GM13977 (cell line): ENCODE measurements around the gene AKAP13.

Source experiments
- DNase-seq: peaks from one replicate; pipeline ENCODE4 v3.0.0; 2012; ENCODE audit warnings: low spot score
- CTCF ChIP-seq: IDR thresholded peaks from 2 replicates; pipeline ENCODE4 v1.5.1; 2012; ENCODE audit warnings: mild to moderate bottlenecking, control low read depth; ENCODE audit not compliant: insufficient read depth; ENCODE audit errors: extremely low read depth, missing control alignments
- in situ Hi-C: fragments of 300-500 bp; cut with MboI; formaldehyde crosslinking; loops from one replicate; pipeline ENCODE4 v1.12.0; 2022; ENCODE audit warnings: low sequenced_read_pairs, low pct_unique_long_range_greater_than_20kb, mixed read lengths, inconsistent platforms; ENCODE audit not compliant: unreplicated experiment

The AKAP13 gene

DNA sequence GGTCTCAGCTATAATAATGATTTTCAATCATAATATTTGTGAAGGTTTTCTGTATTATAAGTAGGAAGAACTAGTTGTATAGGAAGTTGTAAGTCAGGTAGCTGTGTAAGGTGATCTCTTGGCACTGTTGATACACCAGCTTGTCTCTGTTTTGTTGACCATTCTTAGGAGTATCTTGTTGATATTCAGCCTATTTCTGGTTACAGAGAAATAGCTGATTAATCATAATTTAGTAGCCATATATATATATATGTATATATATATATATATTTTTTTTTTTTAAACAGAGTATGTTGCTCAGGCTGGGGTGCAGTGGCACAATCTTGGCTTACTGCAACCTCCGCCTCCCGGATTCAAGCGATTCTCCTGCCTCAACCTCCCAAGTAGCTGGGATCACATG is 20.2 kb downstream of the AKAP13 start:
- DNase-seq, result no peak
- TF ChIP-seq CTCF, result no peak
- in situ Hi-C loops, result loop anchor here (10.0 kb wide), 1 partner anchor 66 kb away; no protein-coding TSS in a partner anchor

DNA sequence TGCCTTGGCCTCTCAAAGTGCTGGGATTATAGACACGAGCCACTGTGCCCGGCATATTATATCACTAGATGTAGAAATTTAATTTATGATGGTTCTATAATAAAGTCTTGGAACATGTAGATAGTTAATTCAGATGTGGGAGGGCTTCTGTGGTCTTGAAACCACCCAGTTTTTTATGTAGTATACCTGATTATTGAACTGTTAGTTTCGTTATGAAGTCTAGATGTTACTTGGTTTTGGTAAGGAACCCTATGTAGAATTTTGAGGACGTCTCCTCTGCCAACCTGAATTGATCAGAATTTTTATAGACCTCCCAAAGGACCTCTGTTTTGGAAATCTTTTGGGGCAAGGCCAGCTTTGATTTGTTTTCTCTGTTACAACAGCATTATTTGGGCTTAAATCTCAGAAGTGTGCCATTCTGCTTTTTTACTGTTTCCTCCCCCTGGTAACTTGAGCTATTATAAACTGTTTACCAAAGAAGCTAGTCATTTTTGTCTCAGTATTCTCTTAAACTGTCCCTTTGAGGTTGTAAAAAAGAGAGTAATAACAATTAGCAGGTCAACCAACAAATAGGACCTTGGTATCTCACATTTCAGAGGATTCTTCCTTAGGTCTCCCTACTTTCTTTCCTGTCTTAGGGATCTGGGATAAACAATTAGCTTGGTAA is 20.8 kb downstream of the AKAP13 start:
- TF ChIP-seq CTCF, result no peak
- DNase-seq, result no peak
- in situ Hi-C loops, result loop anchor here (10.0 kb wide), 1 partner anchor 66 kb away; no protein-coding TSS in a partner anchor

GRCh38 chr15:85402195-85402881 is 21.9 kb downstream of the AKAP13 start:
- DNase-seq, result no peak
- TF ChIP-seq CTCF, result no peak
- in situ Hi-C loops, result loop anchor here (10.0 kb wide), 1 partner anchor 68 kb away; no protein-coding TSS in a partner anchor

DNA sequence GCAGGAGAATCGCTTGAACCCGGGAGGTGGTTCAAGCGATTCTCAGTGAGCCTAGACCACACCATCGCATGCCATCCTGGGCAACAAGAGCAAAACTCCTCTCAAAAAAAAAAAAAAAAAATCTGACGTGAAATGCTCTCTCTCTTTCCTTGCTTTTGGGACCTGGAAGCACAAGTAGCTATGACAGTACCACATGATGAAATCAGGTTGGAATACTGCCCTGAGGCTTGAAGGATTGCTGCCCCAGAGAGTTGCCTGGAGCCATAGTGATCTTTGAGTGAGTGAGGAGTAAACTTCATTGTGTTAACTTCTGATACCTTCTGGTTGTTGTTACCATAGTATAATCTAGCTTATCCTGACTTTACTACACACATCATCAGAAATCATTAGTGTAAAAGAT is 23.3 kb downstream of the AKAP13 start:
- in situ Hi-C loops, result loop anchor here (10.0 kb wide), 1 partner anchor 69 kb away; no protein-coding TSS in a partner anchor
- DNase-seq, result no peak

DNA sequence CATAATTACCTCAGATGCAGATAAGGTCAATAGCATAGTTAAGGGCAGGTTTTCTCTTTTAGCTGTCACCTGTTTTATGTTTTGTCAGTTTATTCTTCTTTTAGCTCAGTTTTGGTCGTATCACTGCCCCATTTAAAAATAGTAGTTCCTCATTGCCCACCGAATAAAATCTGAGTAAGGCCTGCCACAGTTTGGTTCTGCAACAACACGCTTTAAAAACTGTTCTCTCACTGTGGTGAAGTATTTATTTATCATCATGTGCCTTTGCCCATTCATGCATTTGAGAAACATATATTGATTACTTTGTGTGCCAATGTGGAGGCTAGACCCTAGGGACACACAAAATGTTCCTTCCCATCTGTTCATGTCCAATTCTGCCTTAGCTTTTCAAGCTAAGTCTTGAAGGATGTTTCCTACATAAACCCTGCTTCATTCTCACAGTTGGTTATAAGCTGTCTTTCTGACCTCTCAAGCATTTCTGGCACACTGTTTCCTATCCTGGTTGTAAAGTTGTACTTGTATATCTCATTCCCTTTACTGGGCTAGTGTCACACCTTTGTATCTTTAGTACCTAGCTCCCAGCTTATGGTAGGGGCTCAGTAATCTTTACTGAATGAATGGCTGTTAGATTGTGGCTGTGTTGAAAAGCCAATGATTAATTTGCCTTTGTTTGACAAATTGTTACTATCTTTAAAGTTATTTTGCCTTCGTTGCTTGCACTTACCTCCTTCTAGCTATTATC is 23.9 kb downstream of the AKAP13 start:
- no peak for TF ChIP-seq CTCF
- in situ Hi-C loops, result loop anchor here (10.0 kb wide), 1 partner anchor 70 kb away; no protein-coding TSS in a partner anchor
- DNase-seq, result no peak

More for the DNA sequence above, 23.3 kb downstream of the AKAP13 start:
- no peak for TF ChIP-seq CTCF
